Thymus (tissue), 11 donors: Measurements from ENCODE around the gene SHISA3. TPM values are rescaled to one million over a fixed set of nuclear protein-coding genes. Genes with fewer than 3 reads are reported as not detected.
"Not testable (repeated sequence)": the region's sequence is repeated elsewhere in the genome, so short reads cannot be mapped to it uniquely, and the experiment has no call there.

Experiments used
- DNase-seq, 9 donors: peaks; one replicate each; pipeline ENCODE4 v3.0.0-alpha.2; 2013; ENCODE audit warnings: low spot score in 9 of 9, low read depth in 6 of 9, missing footprints in 1 of 9
- H3K27ac ChIP-seq, 2 donors: one replicate each; pipeline ENCODE4 v1.5.1; 2013; ENCODE audit warnings: control low read depth in 1 of 2, low read depth in 1 of 2, low read length in 1 of 2, mild to moderate bottlenecking in 1 of 2, moderate library complexity in 1 of 2
- H3K27me3 ChIP-seq, 2 donors: one replicate each; pipeline ENCODE4 v1.5.1; 2013; ENCODE audit warnings: low read length in 1 of 2; ENCODE audit not compliant: control insufficient read depth in 2 of 2, insufficient read depth in 1 of 2
- H3K36me3 ChIP-seq, 2 donors: one replicate each; pipeline ENCODE4 v1.5.1; 2013; ENCODE audit warnings: low read length in 1 of 2, mild to moderate bottlenecking in 1 of 2, moderate library complexity in 1 of 2; ENCODE audit not compliant: control insufficient read depth in 2 of 2, insufficient read depth in 2 of 2
- H3K4me1 ChIP-seq, 2 donors: one replicate each; pipeline ENCODE4 v1.5.1; 2013; ENCODE audit warnings: low read length in 2 of 2; ENCODE audit not compliant: control insufficient read depth in 2 of 2, insufficient read depth in 2 of 2
- H3K4me3 ChIP-seq, 2 donors: one replicate each; pipeline ENCODE4 v1.5.1; 2013; ENCODE audit warnings: low read length in 2 of 2, control low read depth in 1 of 2, mild to moderate bottlenecking in 1 of 2
- H3K9me3 ChIP-seq, 2 donors: one replicate each; pipeline ENCODE4 v1.5.1; 2013; ENCODE audit warnings: low read length in 1 of 2, mild to moderate bottlenecking in 1 of 2; ENCODE audit not compliant: control insufficient read depth in 2 of 2, insufficient read depth in 1 of 2
- WGBS: extraction: QIAGEN DNeasy Blood & Tissue Kit; methylation state at CpG from one replicate; pipeline ENCODE4 v1.1.7; 2013; 5-methylcytosine and 5-hydroxymethylcytosine counted together
- polyA plus RNA-seq: library from polyadenylated mRNA; stranded (reverse); fragments of 200-250 nt; gene quantifications from one replicate; pipeline ENCODE4 v1.2.3, GENCODE V29; 2013
- total RNA-seq: library from RNA; stranded (reverse); fragments of 120-200 nt; gene quantifications from one replicate; pipeline ENCODE4 v1.2.4, GENCODE V29; 2013
- donor health status: healthy.

SHISA3 gene
- total and polyA plus RNA-seq, 2 donors, result 0.28 to 0.71 TPM

DNA sequence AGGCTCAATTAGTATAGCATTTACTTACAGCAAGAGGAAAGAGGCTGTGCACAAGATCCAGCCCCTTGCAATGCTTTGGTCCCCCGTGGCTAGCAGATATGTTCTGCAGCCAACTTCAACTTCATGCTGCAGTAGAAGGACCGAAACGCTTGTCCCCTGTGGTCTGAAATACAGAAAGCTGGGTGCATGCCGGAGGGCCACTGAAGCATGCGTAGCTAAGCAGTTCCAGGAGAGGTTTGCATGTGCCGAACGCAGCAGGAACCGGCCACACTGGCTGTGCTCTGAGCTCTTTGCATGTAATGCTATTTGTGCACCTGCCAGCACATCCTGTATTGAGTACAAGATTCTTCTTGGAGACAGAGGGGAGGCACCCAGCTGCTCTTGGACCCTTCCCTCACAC lies 35.8 kb upstream of the SHISA3 start:
- H3K27me3 ChIP-seq, result no peaks in the 10 kb centered on the region
- H3K4me1 ChIP-seq, result no peaks in the 10 kb centered on the region
- no peaks in the 10 kb centered on the region for H3K9me3 ChIP-seq
- no peak overlapping the region for H3K4me3 ChIP-seq
- H3K36me3 ChIP-seq, result no peaks in the 10 kb centered on the region
- 93% methylated on average over 8 of the region's 8 CpGs for WGBS
- no peak for DNase-seq
- H3K27ac ChIP-seq, result no peak overlapping the region

DNA sequence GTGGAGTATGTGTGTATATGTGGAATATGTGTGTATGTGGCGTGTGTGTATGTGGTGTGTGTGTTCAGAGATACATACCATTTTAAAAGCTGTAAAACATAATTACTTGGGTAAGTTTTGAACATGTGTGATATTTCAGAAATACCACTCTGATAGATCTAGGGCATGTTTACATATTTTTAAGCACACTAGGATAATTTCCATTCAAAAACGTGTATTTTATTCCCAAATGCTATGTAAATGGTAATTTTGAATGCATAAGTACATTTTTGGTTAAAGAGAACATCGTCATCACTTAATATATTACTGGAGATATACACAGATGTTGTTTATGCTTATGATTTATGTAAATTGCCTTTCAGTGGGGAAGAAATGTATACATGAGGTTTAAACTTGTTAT lies 34.7 kb upstream of the SHISA3 start:
- H3K4me1 ChIP-seq, result no peaks in the 10 kb centered on the region
- H3K27ac ChIP-seq, result no peak overlapping the region
- no peak for DNase-seq
- H3K9me3 ChIP-seq, result no peaks in the 10 kb centered on the region
- no peaks in the 10 kb centered on the region for H3K27me3 ChIP-seq
- WGBS, result 95% methylated on average over 3 of the region's 3 CpGs
- no peaks in the 10 kb centered on the region for H3K36me3 ChIP-seq
- H3K4me3 ChIP-seq, result no peak overlapping the region

DNA sequence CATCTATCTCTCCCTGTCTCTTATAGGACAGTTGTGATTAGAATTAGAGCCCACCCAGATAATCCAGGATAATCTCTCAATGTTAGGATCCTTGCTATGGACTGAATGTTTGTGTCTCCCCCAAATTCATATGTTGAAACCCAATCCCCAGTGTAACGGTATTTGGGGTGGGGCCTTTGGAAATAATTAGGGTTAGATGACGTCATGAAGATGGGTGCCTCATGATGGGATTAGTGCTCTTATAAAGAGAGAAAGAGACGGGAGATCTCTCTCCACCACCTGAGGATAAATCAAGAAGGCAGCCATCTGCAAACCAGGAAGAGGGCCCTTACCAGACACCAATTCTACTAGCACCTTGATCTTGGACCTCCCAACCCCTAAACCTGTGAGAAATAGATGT lies 33.7 kb upstream of the SHISA3 start:
- DNase-seq, result no peak
- no peaks in the 10 kb centered on the region for H3K9me3 ChIP-seq
- WGBS, result 98% methylated on average over 3 of the region's 3 CpGs

DNA sequence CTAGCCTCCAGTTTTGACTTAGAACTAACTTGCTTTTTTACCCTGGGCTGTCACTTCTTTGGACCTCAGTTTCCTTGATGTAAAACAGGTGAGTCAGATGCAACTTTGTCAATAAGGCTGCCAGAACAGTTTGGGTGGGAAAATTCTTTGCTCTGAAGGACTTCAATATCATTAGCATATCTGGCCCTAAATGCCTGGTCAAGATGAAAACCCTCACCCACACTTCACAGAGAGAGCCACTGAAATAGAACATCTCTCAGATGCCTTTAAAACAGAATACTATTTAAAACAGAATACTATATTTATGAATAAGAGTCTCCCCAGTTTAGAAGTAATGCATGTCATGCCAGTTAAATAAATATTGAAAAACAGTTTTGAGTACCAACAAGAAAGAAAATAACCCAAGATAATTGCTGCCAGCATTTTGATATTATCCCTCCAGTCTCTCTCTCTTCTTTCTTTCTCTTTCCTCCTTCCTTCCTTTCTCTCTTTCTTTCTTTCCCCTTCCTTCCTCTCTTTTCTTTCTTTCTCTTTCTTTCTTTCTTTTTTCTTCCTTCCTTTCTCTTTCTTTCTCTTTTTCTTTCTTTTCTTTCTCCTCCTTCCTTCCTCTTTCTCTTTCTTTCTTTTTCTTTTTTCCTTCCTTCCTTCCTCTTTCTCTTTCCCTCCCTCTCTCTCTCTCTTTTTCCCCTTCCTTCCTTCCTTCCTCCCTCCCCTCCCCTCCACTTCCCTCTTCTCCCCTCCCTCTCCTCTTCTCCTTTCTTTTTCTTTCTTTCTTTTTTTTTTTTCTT lies 32.8 kb upstream of the SHISA3 start:
- H3K27ac ChIP-seq, result no peak overlapping the region
- H3K36me3 ChIP-seq, result no peaks in the 10 kb centered on the region
- DNase-seq, result no peak
- H3K4me1 ChIP-seq, result no peaks in the 10 kb centered on the region
- no peaks in the 10 kb centered on the region for H3K9me3 ChIP-seq
- H3K4me3 ChIP-seq, result no peak overlapping the region
- no peaks in the 10 kb centered on the region for H3K27me3 ChIP-seq

More for the DNA sequence above, 33.7 kb upstream of the SHISA3 start:
- no peaks in the 10 kb centered on the region for H3K4me1 ChIP-seq
- H3K27me3 ChIP-seq, result no peaks in the 10 kb centered on the region
- H3K36me3 ChIP-seq, result no peaks in the 10 kb centered on the region
- no peak overlapping the region for H3K27ac ChIP-seq
- H3K4me3 ChIP-seq, result no peak overlapping the region

- Histone ChIP-seq H3K36me3 (no peaks in the 10 kb centered on the region), H3K27ac (no peak overlapping the region), H3K4me3 (no peak overlapping the region), H3K27me3 (no peaks in the 10 kb centered on the region), H3K4me1 (no peaks in the 10 kb centered on the region), H3K9me3 (no peaks in the 10 kb centered on the region)
- 93% methylated on average over 1 of the region's 1 CpG for WGBS
- DNase-seq, result no peak
Observed at GRCh38 chr4:42366959-42367358, 30.3 kb upstream of the SHISA3 start.

DNA sequence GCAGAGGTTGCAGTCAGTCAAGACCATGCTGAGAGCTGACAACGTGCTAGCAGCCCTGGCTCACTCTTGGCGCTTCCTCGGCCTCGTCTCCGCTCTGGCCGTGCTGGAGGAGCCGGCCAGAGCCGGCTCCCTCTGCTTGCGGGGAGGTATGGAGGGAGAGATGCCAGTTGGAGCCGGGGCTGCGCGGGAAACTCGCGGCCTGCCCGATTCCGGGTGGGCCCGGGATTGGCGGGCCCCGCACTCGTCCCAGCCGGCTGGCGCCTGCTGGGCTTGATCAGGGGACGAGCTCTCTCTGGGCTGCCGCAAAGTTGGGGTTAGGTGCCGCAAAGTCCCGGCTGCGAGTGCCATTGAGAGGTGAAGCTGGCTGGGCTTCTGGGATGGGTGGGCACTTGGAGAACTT lies 27.8 kb upstream of the SHISA3 start:
- Histone ChIP-seq H3K27ac (no peak overlapping the region), H3K9me3 (no peaks in the 10 kb centered on the region), H3K4me1 (no peaks in the 10 kb centered on the region), H3K4me3 (no peak overlapping the region), H3K27me3 (no peaks in the 10 kb centered on the region), H3K36me3 (no peaks in the 10 kb centered on the region)
- no peak for DNase-seq
- WGBS, result 96% methylated on average over 27 of the region's 27 CpGs

DNA sequence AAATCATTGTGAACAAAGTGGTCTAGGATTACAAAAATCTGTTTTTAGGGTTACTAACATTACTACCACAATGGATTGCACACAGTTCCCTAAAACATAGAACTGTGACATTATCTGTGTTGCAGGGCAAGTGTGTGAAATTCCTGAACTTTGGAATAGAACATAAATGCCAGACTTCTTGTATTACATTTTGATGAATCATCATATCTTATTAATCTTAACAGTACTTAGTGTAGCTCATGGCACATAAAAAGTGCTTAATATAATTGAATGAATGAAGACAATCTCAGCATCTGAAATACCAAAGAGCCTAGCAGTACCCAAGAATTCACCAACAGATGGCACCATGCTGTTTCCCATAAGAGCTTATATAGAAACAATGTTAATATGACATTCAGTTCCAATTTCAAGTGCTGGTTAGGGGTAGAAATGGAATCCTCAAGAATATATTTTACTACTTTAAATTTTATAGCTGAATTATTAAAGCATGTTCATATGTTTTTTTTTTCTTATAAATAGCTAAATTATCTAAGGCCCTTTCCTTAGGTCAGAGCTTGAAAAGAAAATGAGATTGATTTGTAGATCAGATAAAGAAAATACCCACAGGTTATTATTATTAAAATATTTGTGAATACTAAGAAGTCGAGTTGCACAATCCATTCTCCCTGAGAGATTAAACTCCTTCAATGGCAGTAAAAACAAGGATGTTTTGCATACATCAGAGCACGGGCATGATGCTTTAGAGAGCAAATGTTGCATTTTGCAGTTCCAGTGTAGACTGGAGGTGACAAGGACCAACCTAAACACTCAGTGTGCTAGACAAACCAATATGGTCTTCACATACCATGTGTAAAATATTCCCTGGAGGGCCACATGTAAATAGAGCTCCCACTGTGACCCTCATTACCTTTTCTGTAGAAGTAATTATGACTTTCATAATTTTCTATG lies 25.7 kb upstream of the SHISA3 start:
- WGBS, result 61% methylated on average over 2 of the region's 2 CpGs
- no peaks in the 10 kb centered on the region for H3K36me3 ChIP-seq
- peak in 3 of 9 donors; percentile 2 to 30 (median 21) for DNase-seq
- no peaks in the 10 kb centered on the region for H3K9me3 ChIP-seq
- H3K4me3 ChIP-seq, result no peak overlapping the region
- H3K27ac ChIP-seq, result no peak overlapping the region
- no peaks in the 10 kb centered on the region for H3K4me1 ChIP-seq
- H3K27me3 ChIP-seq, result no peaks in the 10 kb centered on the region

DNA sequence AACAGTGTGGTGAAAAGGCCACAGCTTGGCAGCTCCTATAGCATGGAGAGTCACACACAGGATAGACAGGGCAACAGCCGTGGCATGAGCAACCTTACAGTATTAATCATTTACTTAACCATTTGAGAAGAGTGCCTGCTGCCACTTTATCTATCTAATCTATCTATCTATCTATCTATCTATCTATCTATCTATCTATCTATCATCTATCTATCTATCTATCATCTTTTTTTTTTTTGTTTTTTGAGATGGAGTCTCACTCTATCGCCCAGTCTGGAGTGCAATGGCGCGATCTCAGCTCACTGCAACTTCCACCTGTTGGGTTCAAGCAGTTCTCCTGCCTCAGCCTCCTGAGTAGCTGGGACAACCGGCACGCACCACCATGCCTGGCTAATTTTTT lies 25.0 kb upstream of the SHISA3 start:
- not testable (repeated sequence) for DNase-seq, H3K9me3 ChIP-seq, H3K27me3 ChIP-seq, H3K4me1 ChIP-seq, H3K27ac ChIP-seq, H3K36me3 ChIP-seq, H3K4me3 ChIP-seq
- WGBS, result 98% methylated on average over 6 of the region's 6 CpGs

DNA sequence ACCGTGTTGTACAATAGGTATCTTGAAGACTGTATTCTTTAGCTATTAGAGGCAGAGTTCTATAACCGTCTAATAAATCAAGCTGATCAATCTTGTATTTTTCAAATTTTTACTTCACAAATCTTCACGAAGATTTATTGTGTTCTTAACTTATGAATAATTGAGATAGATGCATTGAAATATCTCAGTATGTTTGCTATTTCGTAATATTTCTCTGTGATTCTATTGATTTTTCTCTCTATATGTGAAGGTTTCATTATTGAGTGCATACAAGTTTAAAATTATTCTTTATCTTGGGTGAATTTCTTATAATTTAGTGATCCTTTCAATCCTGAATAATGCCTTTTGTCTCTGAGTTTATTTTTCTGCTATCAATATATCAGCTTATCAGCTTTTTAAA lies 19.8 kb upstream of the SHISA3 start:
- no peak overlapping the region for H3K27ac ChIP-seq
- DNase-seq, result no peak
- no peaks in the 10 kb centered on the region for H3K27me3 ChIP-seq
- no peaks in the 10 kb centered on the region for H3K36me3 ChIP-seq
- WGBS, result 94% methylated on average over 4 of the region's 4 CpGs
- no peaks in the 10 kb centered on the region for H3K9me3 ChIP-seq
- H3K4me1 ChIP-seq, result no peaks in the 10 kb centered on the region
- no peak overlapping the region for H3K4me3 ChIP-seq
